HG02973 (cell line): ENCODE measurements around the gene CTDP1.

Experiments
- ATAC-seq: cut with Tn5 transposase; IDR thresholded peaks from one replicate; pipeline ENCODE4 v1.9.1; 2021; ENCODE audit warnings: moderate library complexity; ENCODE audit not compliant: unreplicated experiment

The CTDP1 gene

GRCh38 chr18:79778291-79778791 lies 98.7 kb downstream of the CTDP1 start:
- ATAC-seq: no peak

GRCh38 chr18:79779021-79779699 lies 99.6 kb downstream of the CTDP1 start:
- ATAC-seq: no peak

GRCh38 chr18:79779700-79780190 lies 100.1 kb downstream of the CTDP1 start:
- ATAC-seq: no peak

GRCh38 chr18:79780547-79780946 lies 100.9 kb downstream of the CTDP1 start:
- no peak for ATAC-seq

GRCh38 chr18:79781331-79781941 lies 101.8 kb downstream of the CTDP1 start:
- ATAC-seq: no peak

- ATAC-seq: no peak
Observed at GRCh38 chr18:79782566-79783308, 103.1 kb downstream of the CTDP1 start.

GRCh38 chr18:79784071-79784913 lies 104.7 kb downstream of the CTDP1 start:
- ATAC-seq: no peak

GRCh38 chr18:79784965-79785770 lies 105.6 kb downstream of the CTDP1 start:
- no peak for ATAC-seq

GRCh38 chr18:79785831-79786230 lies 106.2 kb downstream of the CTDP1 start:
- ATAC-seq: no peak

- ATAC-seq: no peak
Observed at GRCh38 chr18:79786304-79786703, 106.7 kb downstream of the CTDP1 start.

- no peak for ATAC-seq
Observed at GRCh38 chr18:79786786-79787526, 107.4 kb downstream of the CTDP1 start.

GRCh38 chr18:79787527-79787864 lies 107.9 kb downstream of the CTDP1 start:
- no peak for ATAC-seq

- no peak for ATAC-seq
Observed at GRCh38 chr18:79787865-79788733, 108.5 kb downstream of the CTDP1 start.

- ATAC-seq: no peak
Observed at GRCh38 chr18:79788734-79789085, 109.1 kb downstream of the CTDP1 start.

GRCh38 chr18:79789091-79789891 lies 109.7 kb downstream of the CTDP1 start:
- ATAC-seq: no peak

- ATAC-seq: no peak
Observed at GRCh38 chr18:79789901-79790890, 110.6 kb downstream of the CTDP1 start.
